Heart right ventricle (tissue), 16 donors: ENCODE measurements around the gene CDH8. TPM values are rescaled to one million over a fixed set of nuclear protein-coding genes. Genes with fewer than 3 reads are reported as not detected.

Experiments
- ATAC-seq, 8 donors: fragments of 200-7000 bp; cut with Tn5 transposase; one replicate each; pipeline ENCODE4 v1.9.1; 2020; ENCODE audit warnings: mild to moderate bottlenecking in 8 of 8, moderate library complexity in 8 of 8, moderate number of reproducible peaks in 1 of 8
- DNase-seq, 2 donors: peaks; one replicate each; pipeline ENCODE4 v3.0.0-alpha.2; 2020
- H3K27ac ChIP-seq, 10 donors: fragments of 200-600 bp; sonication (generic) in 2 of 10; one replicate each; pipeline versions ENCODE4 v1.5.0 to v1.8.0; 2020 to 2022; ENCODE audit warnings: mild to moderate bottlenecking in 3 of 10
- H3K27me3 ChIP-seq, 7 donors: fragments of 200-600 bp; one replicate each; pipeline ENCODE4 v1.8.0; 2021 to 2022; ENCODE audit warnings: mild to moderate bottlenecking in 2 of 7
- H3K36me3 ChIP-seq, 9 donors: fragments of 200-600 bp; sonication (generic) in 1 of 9; one replicate each; pipeline versions ENCODE4 v1.5.0 to v1.8.0; 2020 to 2022; ENCODE audit warnings: mild to moderate bottlenecking in 2 of 9
- H3K4me1 ChIP-seq, 9 donors: fragments of 200-600 bp; sonication (generic) in 1 of 9; one replicate each; pipeline versions ENCODE4 v1.5.0 to v1.8.0; 2020 to 2022; ENCODE audit warnings: mild to moderate bottlenecking in 4 of 9
- H3K4me3 ChIP-seq, 10 donors: fragments of 200-600 bp; sonication (generic) in 2 of 10; one replicate each; pipeline versions ENCODE4 v1.5.0 to v1.8.0; 2020 to 2022; ENCODE audit warnings: mild to moderate bottlenecking in 7 of 10, moderate library complexity in 2 of 10
- H3K9me3 ChIP-seq, 11 donors: fragments of 200-600 bp in 10 of 11; sonication (generic) in 2 of 11; one replicate each; pipeline versions ENCODE4 v1.5.0 to v1.8.0; 2013 to 2022; ENCODE audit warnings: mild to moderate bottlenecking in 2 of 11, control low read depth in 1 of 11, moderate library complexity in 1 of 11
- CTCF ChIP-seq, 9 donors: fragments of 200-600 bp; sonication (generic) in 2 of 9; IDR thresholded peaks; one replicate each; pipeline versions ENCODE4 v1.5.0 to v1.8.0; 2021 to 2022; ENCODE audit warnings: antibody characterized with exemption in 9 of 9, mild to moderate bottlenecking in 5 of 9, moderate library complexity in 1 of 9
- WGBS, 2 donors: extraction: QIAGEN DNeasy Blood & Tissue Kit; methylation state at CpG; one replicate each; pipeline ENCODE4 v1.1.7; 2013; ENCODE audit warnings: inconsistent platforms in 1 of 2; 5-methylcytosine and 5-hydroxymethylcytosine counted together
- intact Hi-C, 10 donors: fragments of 100-400 bp; cut with DNase I; formaldehyde crosslinking; loops; one replicate each; pipeline versions ENCODE4 v1.11.1 to v1.14.2; 2022
- polyA plus RNA-seq, 2 donors: library from polyadenylated mRNA; stranded (reverse); fragments of 200-250 nt; gene quantifications; one replicate each; pipeline ENCODE4 v1.2.3, GENCODE V29; 2013
- total RNA-seq, 10 donors: library from RNA; stranded (reverse); fragmentation: NEBNext Ultra II Directional in 3 of 10; extraction: Animal tissue kit (Norgen Biotek cat#: 25700) in 3 of 10; gene quantifications; one replicate each; pipeline versions ENCODE4 v1.2.1 to v1.2.4, GENCODE V29; 2021 to 2023
- donor health status: Arrhythmogenic right ventricular cardiomyopathy.
- donor health status: ischemic (EF 13 %, LVEDD 7.1; RV severe dilation, severe dysfunction).
- donor health status: healthy with polysubstance abuse.
- donor health status: DM: no; HTN: yes; CAD: no.
- donor health status: DM: no; HTN: no; CAD: no.
- donor health status: ischemic (EF 25% LVEDD 6.9; RV normal size, moderate dysfunction).
- donor health status: ischemic (EF 25% LVEDD 5.7; RV mildly dilated, moderate dysfunction).
- donor health status: healthy.
- donor health status: DM: yes; HTN: yes; CAD: no.
- donor health status: Ischemic cardiomyopathy.
- donor health status: ischemic (EF 35%, LVEDD 5.7; RV mildly dilated, moderate dysfunction).
- donor health status: nonischemic (EF 11% LVEDD 7.7; RV severe dilation, severe dysfunction).
- donor health status: DM: yes; HTN: yes; CAD: no.
- donor health status: PGD.
- donor health status: ischemic (EF 29% LVEDD 5.4; RV normal size, mild dysfunction).
- donor health status: nonischemic (EF 23%, LVEDD 6.1; RV moderate dilation, normal function).

CDH8 gene
- total and polyA plus RNA-seq, 12 donors, result 0.19 to 2.0 (median 0.53) TPM; not detected in 5

DNA sequence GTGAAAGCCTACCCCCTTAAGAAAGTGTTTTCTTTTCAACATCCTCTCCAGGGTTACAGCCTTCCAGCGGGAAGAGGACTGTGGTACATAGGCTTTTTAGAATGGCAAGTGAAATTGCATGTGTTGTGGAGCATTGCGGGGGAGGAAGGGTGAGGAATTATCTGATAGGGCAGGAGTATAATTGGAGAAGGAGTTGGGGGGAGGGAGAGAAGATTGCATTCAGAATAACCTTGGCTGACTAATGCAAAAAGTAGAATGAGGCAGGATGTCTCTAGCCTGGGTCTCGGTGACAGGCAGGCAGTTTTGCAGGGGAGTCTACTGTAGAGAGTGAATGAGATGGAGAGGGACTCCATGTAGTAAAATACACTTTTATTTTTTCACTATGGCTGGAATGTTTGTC lies 2.4 kb upstream of the CDH8 start:
- DNase-seq (no peak), ATAC-seq (no peak)
- no peaks in the 10 kb centered on the region for H3K36me3 ChIP-seq
- H3K27me3 ChIP-seq, result peaks cover 0 to 69% (median 48%) of the 10 kb centered on the region in 7 donors
- TF ChIP-seq CTCF (IDR thresholded peaks at IDR 0.05), result no peak
- H3K9me3 ChIP-seq, result no peaks in the 10 kb centered on the region
- peaks cover 0 to 14% (median 9%) of the 10 kb centered on the region in 9 donors for H3K4me1 ChIP-seq
- 30 to 42% methylated on average over 3 of the region's 3 CpGs for WGBS, 2 donors
- no peak overlapping the region for H3K4me3 ChIP-seq
- H3K27ac ChIP-seq, result no peak overlapping the region
- intact Hi-C loops, result no loop called here

DNA sequence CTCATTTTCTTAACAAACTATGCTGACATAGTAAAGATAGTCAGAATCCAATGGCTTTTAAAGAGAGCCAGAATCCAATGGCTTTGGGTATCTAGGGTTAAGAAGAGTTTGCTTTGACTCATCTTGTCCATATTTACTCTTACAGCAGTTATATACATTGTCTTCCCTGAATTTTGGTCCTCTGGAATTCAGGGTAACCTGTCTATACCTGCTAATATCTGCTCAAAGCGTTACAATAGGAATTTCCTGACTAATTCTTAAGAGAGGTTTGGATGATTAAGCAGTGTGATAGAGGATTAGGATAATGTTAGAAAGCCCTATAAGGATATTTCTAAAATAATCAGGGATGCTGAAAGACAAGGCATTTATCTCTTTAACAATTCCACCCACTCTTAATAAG lies 2.0 kb upstream of the CDH8 start:
- no peak overlapping the region for H3K4me3 ChIP-seq
- no peaks in the 10 kb centered on the region for H3K9me3 ChIP-seq
- peaks cover 0 to 14% (median 9%) of the 10 kb centered on the region in 9 donors for H3K4me1 ChIP-seq
- H3K36me3 ChIP-seq, result no peaks in the 10 kb centered on the region
- TF ChIP-seq CTCF (IDR thresholded peaks at IDR 0.05), result no peak
- intact Hi-C loops, result no loop called here
- 47 to 49% methylated on average over 1 of the region's 1 CpG for WGBS, 2 donors
- peaks cover 0 to 73% (median 51%) of the 10 kb centered on the region in 7 donors for H3K27me3 ChIP-seq
- ATAC-seq (no peak), DNase-seq (no peak)
- H3K27ac ChIP-seq, result no peak overlapping the region

GRCh38 chr16:62036802-62037135 lies 531 bp upstream of the CDH8 start:
- intact Hi-C loops, result no loop called here
- DNase-seq, result no peak
- H3K9me3 ChIP-seq, result no peaks in the 10 kb centered on the region
- ATAC-seq, result no peak
- 5 to 6% methylated on average over 15 of the region's 15 CpGs for WGBS, 2 donors
- H3K4me3 ChIP-seq, result peak overlapping the region in 3 of 10 donors; percentile 50 to 53 (median 53)
- H3K4me1 ChIP-seq, result peaks cover 0 to 14% (median 9%) of the 10 kb centered on the region in 9 donors
- H3K27me3 ChIP-seq, result peaks cover 0 to 82% (median 55%) of the 10 kb centered on the region in 7 donors
- no peak for TF ChIP-seq CTCF (IDR thresholded peaks at IDR 0.05)
- no peak overlapping the region for H3K27ac ChIP-seq
- H3K36me3 ChIP-seq, result no peaks in the 10 kb centered on the region

DNA sequence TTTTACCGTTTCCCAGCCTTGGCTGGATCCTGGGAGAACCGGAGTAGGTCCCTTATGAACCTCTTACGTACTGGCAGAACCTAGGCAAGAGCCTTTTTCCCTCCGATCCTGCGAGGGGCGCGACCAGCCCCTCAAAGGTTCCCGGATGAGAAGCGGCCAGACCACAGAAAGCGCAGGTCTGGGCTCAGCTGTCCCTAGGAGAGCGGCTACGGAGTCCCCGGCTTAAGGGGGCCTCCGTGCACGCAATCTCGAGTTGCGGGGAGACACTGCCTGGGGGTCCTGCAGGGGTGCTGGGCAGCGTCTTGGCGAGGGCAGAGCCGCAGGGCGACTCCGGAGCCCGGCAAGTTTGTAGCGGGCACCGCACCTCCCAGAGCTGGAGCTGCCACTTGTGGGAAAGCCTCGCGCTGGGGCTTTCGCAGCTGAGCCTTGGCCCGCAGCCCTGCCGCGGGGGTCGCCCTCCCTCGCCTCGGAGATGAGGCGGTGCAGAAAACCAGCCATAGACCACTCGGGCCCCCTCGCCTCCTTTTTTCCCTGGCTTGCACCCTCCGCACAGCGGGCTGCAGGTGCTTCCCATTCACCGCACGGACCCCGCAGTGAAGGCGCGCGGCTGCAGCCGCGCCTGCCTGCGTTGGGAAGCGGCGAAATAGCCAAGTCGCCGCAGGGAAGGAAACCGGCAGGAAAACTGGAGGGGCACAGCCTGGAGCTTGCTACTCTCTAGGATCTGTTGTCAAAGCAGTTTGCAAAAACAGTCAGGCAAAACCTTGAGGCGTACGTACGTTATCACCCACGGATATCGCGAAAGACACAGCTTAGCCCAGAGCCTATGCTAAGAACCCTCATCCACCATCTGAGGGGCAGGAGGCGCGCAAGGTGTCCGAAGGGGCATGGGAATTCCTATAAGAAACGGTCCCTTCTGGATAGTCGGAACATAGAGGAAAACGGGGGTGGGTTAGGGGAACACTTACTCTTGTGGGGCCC lies 834 bp downstream of the CDH8 start:
- Histone ChIP-seq H3K36me3 (no peaks in the 10 kb centered on the region), H3K27ac (no peak overlapping the region), H3K4me3 (peak overlapping the region; percentile 18 to 55 (median 40)), H3K9me3 (no peaks in the 10 kb centered on the region), H3K4me1 (peaks cover 0 to 14% (median 9%) of the 10 kb centered on the region in 9 donors), H3K27me3 (peaks cover 0 to 76% (median 49%) of the 10 kb centered on the region in 7 donors)
- ATAC-seq, result peak in 7 of 8 donors; percentile 27 to 81 (median 77)
- no peak for TF ChIP-seq CTCF (IDR thresholded peaks at IDR 0.05)
- intact Hi-C loops, result no loop called here
- DNase-seq, result no peak
- WGBS, 2 donors, result 1% methylated on average over 64 to 65 of the region's 65 CpGs
